Activated T-cell treated with anti-CD3 and anti-CD28 coated beads for 1 hour (primary cell): ENCODE data around the gene ARAP3.
A peak's percentile ranks its signal among the peaks of the same experiment; 100 is the strongest.

Experiments
- DNase-seq: peaks from one replicate; pipeline ENCODE4 v3.0.0-alpha.2; 2020; ENCODE audit warnings: low read depth

ARAP3 gene

GRCh38 chr5:141697586-141697985 lies 15.6 kb upstream of the ARAP3 start:
- DNase-seq, result no peak

GRCh38 chr5:141696431-141696830 lies 14.4 kb upstream of the ARAP3 start:
- no peak for DNase-seq

GRCh38 chr5:141695627-141696215 lies 13.7 kb upstream of the ARAP3 start:
- no peak for DNase-seq

- DNase-seq, result no peak
These were observed 12.4 kb upstream of the ARAP3 start for GRCh38 chr5:141694479-141694878.

- peak; percentile 53 for DNase-seq
These were observed 11.1 kb upstream of the ARAP3 start for GRCh38 chr5:141692919-141693725.

- no peak for DNase-seq
These were observed 10.5 kb upstream of the ARAP3 start for GRCh38 chr5:141692533-141692888.

GRCh38 chr5:141691867-141692532 lies 10.0 kb upstream of the ARAP3 start:
- DNase-seq, result peak; percentile 81

- no peak for DNase-seq
These were observed 9.3 kb upstream of the ARAP3 start for GRCh38 chr5:141691286-141691866.

- DNase-seq, result no peak
These were observed 4.8 kb upstream of the ARAP3 start for GRCh38 chr5:141686648-141687416.

- no peak for DNase-seq
These were observed 3.6 kb upstream of the ARAP3 start for GRCh38 chr5:141685591-141685990.

- no peak for DNase-seq
These were observed 1.6 kb upstream of the ARAP3 start for GRCh38 chr5:141683596-141684141.

GRCh38 chr5:141681295-141681694 lies 735 bp downstream of the ARAP3 start:
- no peak for DNase-seq

GRCh38 chr5:141680751-141681201 lies 1.3 kb downstream of the ARAP3 start:
- DNase-seq, result no peak

- no peak for DNase-seq
These were observed 1.9 kb downstream of the ARAP3 start for GRCh38 chr5:141680178-141680577.

- no peak for DNase-seq
These were observed 4.6 kb downstream of the ARAP3 start for GRCh38 chr5:141677415-141677814.

- no peak for DNase-seq
These were observed 6.4 kb downstream of the ARAP3 start for GRCh38 chr5:141675672-141676071.

GRCh38 chr5:141674747-141675146 lies 7.3 kb downstream of the ARAP3 start:
- DNase-seq, result no peak

GRCh38 chr5:141672841-141673813 lies 8.9 kb downstream of the ARAP3 start:
- no peak for DNase-seq

- no peak for DNase-seq
These were observed 9.8 kb downstream of the ARAP3 start for GRCh38 chr5:141672071-141672840.

- no peak for DNase-seq
These were observed 12.5 kb downstream of the ARAP3 start for GRCh38 chr5:141669520-141669919.
